Occipital lobe (tissue), 2 donors: ENCODE results near the gene PLBD2. TPM values are rescaled to one million over a fixed set of nuclear protein-coding genes. Genes with fewer than 3 reads are reported as not detected.
A peak's percentile ranks its signal among the peaks of the same experiment; 100 is the strongest.

ENCODE experiments used
- DNase-seq: peaks from one replicate; lab custom pipeline; 2025; lab: John Stamatoyannopoulos, UW
- total RNA-seq: library from RNA; depleted of rRNA; stranded (reverse); fragments of >200 nt; gene quantifications from one replicate; pipeline ENCODE4 v1.2.3, GENCODE V29; 2014

PLBD2 gene, protein sequence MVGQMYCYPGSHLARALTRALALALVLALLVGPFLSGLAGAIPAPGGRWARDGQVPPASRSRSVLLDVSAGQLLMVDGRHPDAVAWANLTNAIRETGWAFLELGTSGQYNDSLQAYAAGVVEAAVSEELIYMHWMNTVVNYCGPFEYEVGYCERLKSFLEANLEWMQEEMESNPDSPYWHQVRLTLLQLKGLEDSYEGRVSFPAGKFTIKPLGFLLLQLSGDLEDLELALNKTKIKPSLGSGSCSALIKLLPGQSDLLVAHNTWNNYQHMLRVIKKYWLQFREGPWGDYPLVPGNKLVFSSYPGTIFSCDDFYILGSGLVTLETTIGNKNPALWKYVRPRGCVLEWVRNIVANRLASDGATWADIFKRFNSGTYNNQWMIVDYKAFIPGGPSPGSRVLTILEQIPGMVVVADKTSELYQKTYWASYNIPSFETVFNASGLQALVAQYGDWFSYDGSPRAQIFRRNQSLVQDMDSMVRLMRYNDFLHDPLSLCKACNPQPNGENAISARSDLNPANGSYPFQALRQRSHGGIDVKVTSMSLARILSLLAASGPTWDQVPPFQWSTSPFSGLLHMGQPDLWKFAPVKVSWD
- 8.9 TPM for total RNA-seq

GRCh38 chr12:113358381-113359132 lies at the start of gene PLBD2:
TSS of gene PLBD2 (plus strand) at chr12:113358587. CDS start at chr12:113358601, 14 bp downstream.
- DNase-seq: peak; percentile 92

DNA sequence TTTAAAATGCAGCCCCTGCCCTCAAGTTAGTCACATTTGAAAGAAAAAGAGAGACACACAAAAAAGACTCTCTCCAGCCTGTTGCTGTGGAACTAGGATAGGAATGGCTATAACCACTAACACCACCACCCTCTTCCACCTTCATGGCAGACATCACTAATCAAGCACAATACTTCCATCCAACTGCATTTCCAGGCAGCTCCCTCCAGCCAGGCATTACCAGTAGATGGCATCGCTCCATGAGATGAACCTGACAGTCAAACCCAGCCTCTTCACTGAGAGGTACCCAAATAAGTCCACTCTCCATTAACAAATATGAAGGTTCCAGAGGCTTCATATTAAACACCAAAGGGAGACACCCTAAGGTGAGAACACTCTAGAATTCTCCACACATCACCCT lies 47.9 kb upstream of the PLBD2 start:
- no peak for DNase-seq

DNA sequence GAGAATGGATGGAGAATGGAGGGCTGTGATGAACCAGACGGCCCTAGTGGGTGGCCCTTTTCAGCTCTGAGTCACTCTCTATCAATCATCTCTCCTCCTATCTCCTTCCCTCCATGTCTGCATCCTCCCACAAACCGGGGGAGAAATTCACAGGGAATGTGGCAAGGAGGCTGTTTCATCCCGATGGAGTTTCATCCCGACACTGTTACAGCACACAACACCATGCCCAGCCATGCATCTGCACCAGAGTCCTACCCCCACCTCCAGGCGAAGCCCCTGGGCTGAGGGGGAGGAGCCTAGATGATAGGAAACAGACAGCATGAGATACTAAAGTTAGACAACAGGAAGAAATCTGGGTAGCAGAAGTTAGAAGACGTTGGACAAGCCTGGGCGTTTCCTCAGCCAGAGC lies 44.3 kb upstream of the PLBD2 start:
- DNase-seq: no peak

- no peak for DNase-seq
These were observed 43.0 kb upstream of the PLBD2 start for GRCh38 chr12:113315358-113315757.

DNA sequence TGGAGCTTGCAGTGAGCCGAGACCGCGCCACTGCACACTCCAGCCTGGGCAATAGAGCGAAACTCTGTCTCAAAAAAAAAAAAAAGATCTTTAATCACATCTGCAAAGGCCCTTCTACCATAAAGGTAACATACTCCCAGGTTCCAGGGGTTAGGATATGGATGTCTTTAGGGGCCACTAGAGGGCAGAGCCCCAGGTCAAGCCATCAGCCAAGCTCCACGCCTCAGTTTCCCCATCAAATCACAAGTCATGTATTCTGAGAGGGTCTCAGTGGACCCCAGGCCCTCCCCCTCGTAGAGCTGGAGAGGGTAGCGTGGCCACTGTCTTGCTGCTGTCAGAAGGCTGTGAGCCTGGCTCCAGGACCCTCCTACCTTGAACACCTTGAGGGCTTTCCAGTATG lies 42.2 kb upstream of the PLBD2 start:
- no peak for DNase-seq

GRCh38 chr12:113317122-113317521 lies 41.3 kb upstream of the PLBD2 start:
- no peak for DNase-seq

GRCh38 chr12:113318046-113318656 lies 40.2 kb upstream of the PLBD2 start:
- DNase-seq: no peak

DNA sequence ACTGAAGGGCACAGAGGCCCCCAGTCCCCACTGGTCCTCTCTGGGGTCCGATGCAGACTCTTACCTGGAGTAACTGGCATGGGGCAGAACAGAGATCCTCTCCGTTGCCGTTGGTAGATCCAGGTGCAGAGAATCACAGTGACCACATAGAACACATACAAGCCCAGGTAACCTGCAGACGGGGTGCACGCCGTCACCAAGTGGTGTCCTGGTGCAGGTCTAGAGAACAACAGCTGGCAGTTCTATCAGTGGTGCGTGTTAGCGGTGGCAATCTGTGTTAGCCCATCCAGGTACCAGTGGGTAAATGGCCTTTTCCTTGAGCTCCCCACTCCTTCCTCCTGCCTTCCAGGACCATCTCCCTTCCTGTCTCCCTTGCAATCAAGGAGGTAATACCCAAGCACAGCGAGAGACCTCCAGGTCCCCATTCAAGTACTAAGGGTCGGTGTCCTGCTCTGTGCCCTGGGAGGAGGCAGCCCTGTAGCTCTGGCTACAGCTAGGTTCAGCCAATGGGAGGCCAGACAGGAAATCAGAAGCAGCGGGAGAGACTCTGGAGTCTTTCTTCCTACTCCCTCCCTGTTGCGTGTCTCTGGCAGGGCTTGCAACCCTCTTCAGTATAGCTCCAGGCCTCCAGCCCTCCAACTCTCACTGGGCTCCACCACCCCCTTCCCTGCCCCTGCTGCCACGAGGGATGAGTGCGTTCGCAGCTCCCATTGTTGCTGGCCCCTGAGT lies 39.3 kb upstream of the PLBD2 start:
- no peak for DNase-seq

- DNase-seq: no peak
These were observed 38.0 kb upstream of the PLBD2 start for GRCh38 chr12:113320401-113320800.

GRCh38 chr12:113322343-113322742 lies 36.0 kb upstream of the PLBD2 start:
- no peak for DNase-seq

DNA sequence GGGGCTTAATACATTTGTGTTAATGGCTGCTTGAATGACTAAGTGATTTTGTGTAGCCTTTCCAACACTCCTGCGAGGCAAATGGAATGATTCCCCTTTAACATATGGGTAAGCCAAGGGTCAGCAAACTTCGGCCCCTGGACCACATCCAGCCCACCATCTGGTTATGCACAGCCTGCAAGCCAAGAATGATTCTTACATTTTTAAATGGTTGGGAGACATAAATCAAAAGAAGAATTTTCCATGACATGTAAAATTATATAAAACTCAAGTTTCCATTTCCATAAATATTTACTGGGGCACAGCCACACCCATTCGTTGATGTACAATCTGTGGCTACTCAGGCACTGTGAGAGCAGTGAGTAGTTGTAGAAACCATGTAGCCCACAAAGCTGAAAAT lies 32.5 kb upstream of the PLBD2 start:
- DNase-seq: no peak

- no peak for DNase-seq
These were observed 31.5 kb upstream of the PLBD2 start for GRCh38 chr12:113326775-113327395.

GRCh38 chr12:113328368-113328889 lies 30.0 kb upstream of the PLBD2 start:
- DNase-seq: no peak

- DNase-seq: no peak
These were observed 29.2 kb upstream of the PLBD2 start for GRCh38 chr12:113329022-113329790.

DNA sequence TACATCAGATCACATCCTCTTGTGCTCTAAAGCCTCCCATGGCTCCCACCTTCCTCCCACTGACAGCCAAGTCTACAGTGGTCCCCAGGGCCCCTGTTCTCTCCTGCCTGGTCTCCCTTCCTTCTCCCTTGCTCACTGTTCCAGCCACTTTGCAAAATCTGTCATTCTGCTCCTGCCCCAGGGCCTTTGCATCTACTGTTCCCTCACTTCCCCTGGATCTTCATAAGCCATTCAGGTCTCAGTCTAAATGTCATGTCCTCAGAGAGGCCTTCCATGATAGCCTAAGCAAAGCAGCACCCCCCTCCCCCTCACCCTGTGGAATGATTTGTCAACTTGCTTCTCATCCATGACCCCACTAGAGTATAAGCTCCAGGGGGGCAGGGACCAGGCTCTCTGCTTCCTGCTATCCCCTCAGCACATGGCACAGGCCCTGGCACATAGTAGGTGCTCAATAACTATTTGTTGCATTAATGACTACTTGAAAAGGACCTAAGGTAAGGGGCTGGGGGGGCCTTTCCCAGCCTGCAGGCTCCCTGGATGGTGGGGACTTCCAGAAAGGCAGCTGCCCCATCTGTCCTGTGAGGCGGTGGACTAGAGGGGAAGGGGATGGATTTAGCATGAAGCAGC lies 28.5 kb upstream of the PLBD2 start:
- no peak for DNase-seq

GRCh38 chr12:113330505-113330904 lies 27.9 kb upstream of the PLBD2 start:
- no peak for DNase-seq

- no peak for DNase-seq
These were observed 25.5 kb upstream of the PLBD2 start for GRCh38 chr12:113332688-113333417.

DNA sequence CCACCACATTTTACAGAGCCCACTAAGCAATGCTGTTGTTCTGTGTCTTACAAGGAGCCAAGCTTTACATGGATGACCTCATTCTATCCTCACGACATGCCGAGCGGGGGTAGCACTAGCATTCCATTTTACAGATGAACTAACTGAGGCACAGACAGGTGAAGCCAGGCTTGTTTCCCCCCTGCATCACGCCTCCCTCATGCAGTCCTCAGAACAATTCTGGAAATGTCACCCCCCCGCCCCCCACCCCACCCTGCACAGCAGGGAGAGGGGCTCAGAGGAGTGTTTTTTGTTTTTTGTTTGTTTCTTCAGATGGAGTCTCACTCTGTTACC lies 25.0 kb upstream of the PLBD2 start:
- DNase-seq: no peak
